Stimulated activated CD8-positive, alpha-beta memory T cell treated with anti-CD3 and anti-CD28 coated beads, Interleukin-7, amount 100 ng/mL, for 4 hours (primary cell): Measurements from ENCODE around the gene VPS45.

Experiments used
- DNase-seq, 2 donors: peaks; one replicate each; pipeline ENCODE4 v3.0.0-alpha.2; 2020; ENCODE audit warnings: low read depth in 2 of 2

The VPS45 gene

GRCh38 chr1:150072959-150073358, 5.4 kb downstream of the VPS45 start:
- DNase-seq = no peak

GRCh38 chr1:150073516-150073915, 5.9 kb downstream of the VPS45 start:
- no peak for DNase-seq

GRCh38 chr1:150076066-150076465, 8.5 kb downstream of the VPS45 start:
- DNase-seq = no peak

- DNase-seq = no peak
Observed at GRCh38 chr1:150076985-150077384, 9.4 kb downstream of the VPS45 start.

GRCh38 chr1:150080784-150081183, 13.2 kb downstream of the VPS45 start:
- no peak for DNase-seq

GRCh38 chr1:150082494-150082893, 14.9 kb downstream of the VPS45 start:
- no peak for DNase-seq

GRCh38 chr1:150083907-150084306, 16.3 kb downstream of the VPS45 start:
- no peak for DNase-seq

- no peak for DNase-seq
Observed at GRCh38 chr1:150085406-150085805, 17.8 kb downstream of the VPS45 start.

- no peak for DNase-seq
Observed at GRCh38 chr1:150087415-150087814, 19.8 kb downstream of the VPS45 start.

GRCh38 chr1:150089846-150090520, 22.4 kb downstream of the VPS45 start:
- no peak for DNase-seq

- DNase-seq = no peak
Observed at GRCh38 chr1:150092180-150092791, 24.7 kb downstream of the VPS45 start.

GRCh38 chr1:150093805-150094204, 26.2 kb downstream of the VPS45 start:
- no peak for DNase-seq

GRCh38 chr1:150094734-150095265, 27.2 kb downstream of the VPS45 start:
- DNase-seq = no peak

GRCh38 chr1:150102986-150103385, 35.4 kb downstream of the VPS45 start:
- no peak for DNase-seq

- no peak for DNase-seq
Observed at GRCh38 chr1:150106341-150106740, 38.8 kb downstream of the VPS45 start.

- no peak for DNase-seq
Observed at GRCh38 chr1:150109586-150109985, 42.0 kb downstream of the VPS45 start.

- DNase-seq = no peak
Observed at GRCh38 chr1:150110116-150110515, 42.5 kb downstream of the VPS45 start.

- DNase-seq = no peak
Observed at GRCh38 chr1:150111670-150112069, 44.1 kb downstream of the VPS45 start.

- no peak for DNase-seq
Observed at GRCh38 chr1:150115121-150115520, 47.5 kb downstream of the VPS45 start.

GRCh38 chr1:150118716-150119115, 51.1 kb downstream of the VPS45 start:
- no peak for DNase-seq

GRCh38 chr1:150121236-150121862, 53.8 kb downstream of the VPS45 start:
- DNase-seq = no peak

- no peak for DNase-seq
Observed at GRCh38 chr1:150126811-150127210, 59.2 kb downstream of the VPS45 start.

- no peak for DNase-seq
Observed at GRCh38 chr1:150127464-150127863, 59.9 kb downstream of the VPS45 start.
